Measurements from ENCODE around the gene FDXR.

The FDXR gene

GRCh38 chr17:74843352-74843627, 29.5 kb downstream of the FDXR start:
- H3K4me3 Mint-ChIP-seq, result no peak overlapping the region
- H3K36me3 Mint-ChIP-seq (ENCODE audit: low read depth), result peaks cover 4% of the 10 kb centered on the region
- peaks cover 14% of the 10 kb centered on the region for H3K27me3 Mint-ChIP-seq
- no peak overlapping the region for H3K27ac Mint-ChIP-seq
- H3K4me1 Mint-ChIP-seq (ENCODE audit: low read depth), result peaks cover 30% of the 10 kb centered on the region
- no peaks in the 10 kb centered on the region for H3K9me3 Mint-ChIP-seq

GRCh38 chr17:74842599-74843351, 30.0 kb downstream of the FDXR start:
- H3K36me3 Mint-ChIP-seq (ENCODE audit: low read depth), result peaks cover 6% of the 10 kb centered on the region
- H3K9me3 Mint-ChIP-seq, result no peaks in the 10 kb centered on the region
- H3K27ac Mint-ChIP-seq, result no peak overlapping the region
- H3K27me3 Mint-ChIP-seq, result peaks cover 14% of the 10 kb centered on the region
- peaks cover 30% of the 10 kb centered on the region for H3K4me1 Mint-ChIP-seq (ENCODE audit: low read depth)
- no peak overlapping the region for H3K4me3 Mint-ChIP-seq

- H3K4me1 Mint-ChIP-seq (ENCODE audit: low read depth), result peaks cover 30% of the 10 kb centered on the region
- peaks cover 6% of the 10 kb centered on the region for H3K36me3 Mint-ChIP-seq (ENCODE audit: low read depth)
- H3K9me3 Mint-ChIP-seq, result no peaks in the 10 kb centered on the region
- no peak overlapping the region for H3K27ac Mint-ChIP-seq
- peaks cover 14% of the 10 kb centered on the region for H3K27me3 Mint-ChIP-seq
- no peak overlapping the region for H3K4me3 Mint-ChIP-seq
These were observed 30.6 kb downstream of the FDXR start for GRCh38 chr17:74842146-74842598.

- peaks cover 30% of the 10 kb centered on the region for H3K4me1 Mint-ChIP-seq (ENCODE audit: low read depth)
- H3K36me3 Mint-ChIP-seq (ENCODE audit: low read depth), result peaks cover 13% of the 10 kb centered on the region
- H3K27me3 Mint-ChIP-seq, result peaks cover 14% of the 10 kb centered on the region
- H3K27ac Mint-ChIP-seq, result no peak overlapping the region
- H3K4me3 Mint-ChIP-seq, result no peak overlapping the region
- no peaks in the 10 kb centered on the region for H3K9me3 Mint-ChIP-seq
These were observed 31.7 kb downstream of the FDXR start for GRCh38 chr17:74840989-74841666.

- Mint-ChIP-seq H3K9me3 (no peaks in the 10 kb centered on the region), H3K4me1 (ENCODE audit: low read depth) (peaks cover 30% of the 10 kb centered on the region), H3K36me3 (ENCODE audit: low read depth) (peaks cover 18% of the 10 kb centered on the region), H3K27ac (no peak overlapping the region), H3K27me3 (peaks cover 14% of the 10 kb centered on the region), H3K4me3 (no peak overlapping the region)
These were observed 32.6 kb downstream of the FDXR start for GRCh38 chr17:74839990-74840852.

- Mint-ChIP-seq H3K36me3 (ENCODE audit: low read depth) (peaks cover 18% of the 10 kb centered on the region), H3K4me1 (ENCODE audit: low read depth) (peaks cover 26% of the 10 kb centered on the region), H3K27me3 (peaks cover 9% of the 10 kb centered on the region), H3K4me3 (no peak overlapping the region), H3K27ac (no peak overlapping the region), H3K9me3 (no peaks in the 10 kb centered on the region)
These were observed 34.5 kb downstream of the FDXR start for GRCh38 chr17:74838274-74838673.

GRCh38 chr17:74836691-74837467, 35.9 kb downstream of the FDXR start:
- Mint-ChIP-seq H3K4me3 (no peak overlapping the region), H3K27ac (no peak overlapping the region), H3K4me1 (ENCODE audit: low read depth) (peaks cover 24% of the 10 kb centered on the region), H3K9me3 (no peaks in the 10 kb centered on the region), H3K27me3 (peaks cover 7% of the 10 kb centered on the region), H3K36me3 (ENCODE audit: low read depth) (peaks cover 18% of the 10 kb centered on the region)

GRCh38 chr17:74836191-74836590, 36.6 kb downstream of the FDXR start:
- H3K27ac Mint-ChIP-seq, result no peak overlapping the region
- H3K36me3 Mint-ChIP-seq (ENCODE audit: low read depth), result peaks cover 18% of the 10 kb centered on the region
- H3K9me3 Mint-ChIP-seq, result no peaks in the 10 kb centered on the region
- H3K4me1 Mint-ChIP-seq (ENCODE audit: low read depth), result peaks cover 21% of the 10 kb centered on the region
- peaks cover 3% of the 10 kb centered on the region for H3K27me3 Mint-ChIP-seq
- H3K4me3 Mint-ChIP-seq, result no peak overlapping the region

GRCh38 chr17:74833501-74834377, 39.1 kb downstream of the FDXR start:
- Mint-ChIP-seq H3K27me3 (no peaks in the 10 kb centered on the region), H3K36me3 (ENCODE audit: low read depth) (peaks cover 18% of the 10 kb centered on the region), H3K9me3 (no peaks in the 10 kb centered on the region), H3K4me1 (ENCODE audit: low read depth) (no peaks in the 10 kb centered on the region), H3K27ac (no peak overlapping the region), H3K4me3 (no peak overlapping the region)

GRCh38 chr17:74832421-74832820, 40.4 kb downstream of the FDXR start:
- no peak overlapping the region for H3K4me3 Mint-ChIP-seq
- H3K27me3 Mint-ChIP-seq, result no peaks in the 10 kb centered on the region
- no peak overlapping the region for H3K27ac Mint-ChIP-seq
- H3K4me1 Mint-ChIP-seq (ENCODE audit: low read depth), result no peaks in the 10 kb centered on the region
- peaks cover 12% of the 10 kb centered on the region for H3K36me3 Mint-ChIP-seq (ENCODE audit: low read depth)
- H3K9me3 Mint-ChIP-seq, result no peaks in the 10 kb centered on the region

GRCh38 chr17:74831444-74832146, 41.2 kb downstream of the FDXR start:
- no peaks in the 10 kb centered on the region for H3K4me1 Mint-ChIP-seq (ENCODE audit: low read depth)
- no peaks in the 10 kb centered on the region for H3K9me3 Mint-ChIP-seq
- no peaks in the 10 kb centered on the region for H3K27me3 Mint-ChIP-seq
- no peak overlapping the region for H3K4me3 Mint-ChIP-seq
- H3K27ac Mint-ChIP-seq, result no peak overlapping the region
- peaks cover 8% of the 10 kb centered on the region for H3K36me3 Mint-ChIP-seq (ENCODE audit: low read depth)

- H3K27me3 Mint-ChIP-seq, result no peaks in the 10 kb centered on the region
- no peaks in the 10 kb centered on the region for H3K9me3 Mint-ChIP-seq
- H3K4me3 Mint-ChIP-seq, result no peak overlapping the region
- no peak overlapping the region for H3K27ac Mint-ChIP-seq
- peaks cover 2% of the 10 kb centered on the region for H3K36me3 Mint-ChIP-seq (ENCODE audit: low read depth)
- no peaks in the 10 kb centered on the region for H3K4me1 Mint-ChIP-seq (ENCODE audit: low read depth)
These were observed 41.9 kb downstream of the FDXR start for GRCh38 chr17:74830861-74831260.

- Mint-ChIP-seq H3K36me3 (ENCODE audit: low read depth) (no peaks in the 10 kb centered on the region), H3K27me3 (no peaks in the 10 kb centered on the region), H3K27ac (no peak overlapping the region), H3K9me3 (no peaks in the 10 kb centered on the region), H3K4me1 (ENCODE audit: low read depth) (no peaks in the 10 kb centered on the region), H3K4me3 (no peak overlapping the region)
These were observed 45.0 kb downstream of the FDXR start for GRCh38 chr17:74827800-74828199.

All from stimulated activated naive CD8-positive, alpha-beta T cell treated with anti-CD3 and anti-CD28 coated beads, Interleukin-15, Interleukin-2, amounts not matched to agents 100 ng/mL and 50 ng/mL, for 24 hours (primary cell).